Measurements from ENCODE around the gene BHLHA15. TPM values are rescaled to one million over a fixed set of nuclear protein-coding genes. Genes with fewer than 3 reads are reported as not detected.

Gene BHLHA15
- total and polyA plus RNA-seq, 9 of the 15 experiments (the other 6 are each of a cell fraction or from before 2014, with no cell fraction given), result 0.22 to 2.0 (median 1.1) TPM; not detected in 4

DNA sequence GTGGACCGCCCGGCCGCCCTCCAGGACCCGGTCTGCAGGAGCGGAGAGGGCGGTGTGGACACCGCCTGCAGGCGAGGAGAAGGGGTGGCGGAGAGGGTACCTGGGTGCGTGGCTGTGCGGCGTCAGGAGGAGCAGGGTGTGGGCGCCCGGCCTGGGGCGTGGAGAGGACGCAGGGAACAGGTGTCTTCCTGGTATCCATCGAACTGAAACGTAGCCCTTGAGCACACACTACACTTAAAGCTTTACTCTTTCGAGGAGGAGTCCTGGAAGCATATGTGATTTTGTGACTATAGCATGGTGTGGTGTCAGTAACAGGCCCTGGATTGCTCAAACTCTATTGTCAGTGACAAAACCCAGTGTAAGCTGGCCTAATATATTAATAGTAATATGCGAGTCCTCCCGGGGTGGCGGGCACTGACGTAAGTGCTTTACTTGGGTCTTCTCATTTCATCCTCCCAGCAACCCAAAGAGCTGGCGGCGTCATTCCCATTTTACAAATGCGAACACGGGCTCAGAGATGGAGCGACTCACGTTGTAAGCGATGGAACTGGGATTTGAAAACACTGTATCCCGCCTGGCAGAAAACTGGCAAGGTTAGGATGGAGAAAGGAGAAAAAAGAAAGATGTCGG is 41.3 kb downstream of the BHLHA15 start (continued):
- TF ChIP-seq, protein P1, sequence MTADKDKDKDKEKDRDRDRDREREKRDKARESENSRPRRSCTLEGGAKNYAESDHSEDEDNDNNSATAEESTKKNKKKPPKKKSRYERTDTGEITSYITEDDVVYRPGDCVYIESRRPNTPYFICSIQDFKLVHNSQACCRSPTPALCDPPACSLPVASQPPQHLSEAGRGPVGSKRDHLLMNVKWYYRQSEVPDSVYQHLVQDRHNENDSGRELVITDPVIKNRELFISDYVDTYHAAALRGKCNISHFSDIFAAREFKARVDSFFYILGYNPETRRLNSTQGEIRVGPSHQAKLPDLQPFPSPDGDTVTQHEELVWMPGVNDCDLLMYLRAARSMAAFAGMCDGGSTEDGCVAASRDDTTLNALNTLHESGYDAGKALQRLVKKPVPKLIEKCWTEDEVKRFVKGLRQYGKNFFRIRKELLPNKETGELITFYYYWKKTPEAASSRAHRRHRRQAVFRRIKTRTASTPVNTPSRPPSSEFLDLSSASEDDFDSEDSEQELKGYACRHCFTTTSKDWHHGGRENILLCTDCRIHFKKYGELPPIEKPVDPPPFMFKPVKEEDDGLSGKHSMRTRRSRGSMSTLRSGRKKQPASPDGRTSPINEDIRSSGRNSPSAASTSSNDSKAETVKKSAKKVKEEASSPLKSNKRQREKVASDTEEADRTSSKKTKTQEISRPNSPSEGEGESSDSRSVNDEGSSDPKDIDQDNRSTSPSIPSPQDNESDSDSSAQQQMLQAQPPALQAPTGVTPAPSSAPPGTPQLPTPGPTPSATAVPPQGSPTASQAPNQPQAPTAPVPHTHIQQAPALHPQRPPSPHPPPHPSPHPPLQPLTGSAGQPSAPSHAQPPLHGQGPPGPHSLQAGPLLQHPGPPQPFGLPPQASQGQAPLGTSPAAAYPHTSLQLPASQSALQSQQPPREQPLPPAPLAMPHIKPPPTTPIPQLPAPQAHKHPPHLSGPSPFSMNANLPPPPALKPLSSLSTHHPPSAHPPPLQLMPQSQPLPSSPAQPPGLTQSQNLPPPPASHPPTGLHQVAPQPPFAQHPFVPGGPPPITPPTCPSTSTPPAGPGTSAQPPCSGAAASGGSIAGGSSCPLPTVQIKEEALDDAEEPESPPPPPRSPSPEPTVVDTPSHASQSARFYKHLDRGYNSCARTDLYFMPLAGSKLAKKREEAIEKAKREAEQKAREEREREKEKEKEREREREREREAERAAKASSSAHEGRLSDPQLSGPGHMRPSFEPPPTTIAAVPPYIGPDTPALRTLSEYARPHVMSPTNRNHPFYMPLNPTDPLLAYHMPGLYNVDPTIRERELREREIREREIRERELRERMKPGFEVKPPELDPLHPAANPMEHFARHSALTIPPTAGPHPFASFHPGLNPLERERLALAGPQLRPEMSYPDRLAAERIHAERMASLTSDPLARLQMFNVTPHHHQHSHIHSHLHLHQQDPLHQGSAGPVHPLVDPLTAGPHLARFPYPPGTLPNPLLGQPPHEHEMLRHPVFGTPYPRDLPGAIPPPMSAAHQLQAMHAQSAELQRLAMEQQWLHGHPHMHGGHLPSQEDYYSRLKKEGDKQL (CRISPR knock-in tag; IDR thresholded peaks at IDR 0.05; ENCODE audit: borderline replicate concordance), result no peak
- TF ChIP-seq, protein P2, sequence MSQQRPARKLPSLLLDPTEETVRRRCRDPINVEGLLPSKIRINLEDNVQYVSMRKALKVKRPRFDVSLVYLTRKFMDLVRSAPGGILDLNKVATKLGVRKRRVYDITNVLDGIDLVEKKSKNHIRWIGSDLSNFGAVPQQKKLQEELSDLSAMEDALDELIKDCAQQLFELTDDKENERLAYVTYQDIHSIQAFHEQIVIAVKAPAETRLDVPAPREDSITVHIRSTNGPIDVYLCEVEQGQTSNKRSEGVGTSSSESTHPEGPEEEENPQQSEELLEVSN (IDR thresholded peaks at IDR 0.05; ENCODE audit: borderline replicate concordance in 1 of 2, extremely low read depth in 1 of 2, insufficient read depth in 1 of 2, insufficient read length in 1 of 2, low read depth in 1 of 2, low read length in 1 of 2, poor library complexity in 1 of 2, severe bottlenecking in 1 of 2), result peak in 1 of 2 experiments; percentile 46
- no peak for TF ChIP-seq NCOA4 (IDR thresholded peaks at IDR 0.05; ENCODE audit: partially characterized antibody)
- no peak for TF ChIP-seq ADNP (tag; IDR thresholded peaks at IDR 0.05)
- TF ChIP-seq NFIC (IDR thresholded peaks at IDR 0.05), result no peak
- TF ChIP-seq, protein P3, sequence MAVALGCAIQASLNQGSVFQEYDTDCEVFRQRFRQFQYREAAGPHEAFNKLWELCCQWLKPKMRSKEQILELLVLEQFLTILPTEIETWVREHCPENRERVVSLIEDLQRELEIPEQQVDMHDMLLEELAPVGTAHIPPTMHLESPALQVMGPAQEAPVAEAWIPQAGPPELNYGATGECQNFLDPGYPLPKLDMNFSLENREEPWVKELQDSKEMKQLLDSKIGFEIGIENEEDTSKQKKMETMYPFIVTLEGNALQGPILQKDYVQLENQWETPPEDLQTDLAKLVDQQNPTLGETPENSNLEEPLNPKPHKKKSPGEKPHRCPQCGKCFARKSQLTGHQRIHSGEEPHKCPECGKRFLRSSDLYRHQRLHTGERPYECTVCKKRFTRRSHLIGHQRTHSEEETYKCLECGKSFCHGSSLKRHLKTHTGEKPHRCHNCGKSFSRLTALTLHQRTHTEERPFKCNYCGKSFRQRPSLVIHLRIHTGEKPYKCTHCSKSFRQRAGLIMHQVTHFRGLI (CRISPR knock-in tag; IDR thresholded peaks at IDR 0.05), result no peak
- no peak for TF ChIP-seq RB1 (IDR thresholded peaks at IDR 0.05; ENCODE audit: low read depth)
- TF ChIP-seq SMAD1 (IDR thresholded peaks at IDR 0.05; ENCODE audit: low read depth, low read length, partially characterized antibody), result no peak
- no peak for TF ChIP-seq SMC3 (conservative IDR thresholded peaks at IDR 0.05; ENCODE audit: insufficient read depth, low read depth, low read length)
- TF ChIP-seq ZNF780A (CRISPR knock-in tag; IDR thresholded peaks at IDR 0.05), result no peak
- TF ChIP-seq HSF4 (CRISPR knock-in tag; IDR thresholded peaks at IDR 0.05; ENCODE audit: borderline replicate concordance), result no peak
- TF ChIP-seq GABPA (tag; conservative IDR thresholded peaks at IDR 0.05; ENCODE audit: low read depth), result peak; percentile 80
- 0 out of 4 replicates have a peak, but pooled peaks of 1 of the 2 experiments have one; percentile 5 for TF ChIP-seq KDM4B (IDR thresholded peaks at IDR 0.05; ENCODE audit: borderline replicate concordance in 2 of 2, low read depth in 1 of 2)
- TF ChIP-seq ZNF586 (CRISPR knock-in tag; conservative IDR thresholded peaks at IDR 0.05), result no peak
- TF ChIP-seq C11orf30 (IDR thresholded peaks at IDR 0.05; ENCODE audit: low read depth), result no peak
- no peak for TF ChIP-seq KAT2B (IDR thresholded peaks at IDR 0.05; ENCODE audit: low read depth, low read length)
- TF ChIP-seq TEAD1 (CRISPR knock-in tag; IDR thresholded peaks at IDR 0.05), result no peak
- no peak for TF ChIP-seq TBP (optimal IDR thresholded peaks at IDR 0.05; ENCODE audit: low read depth, low read length)
- no peak for TF ChIP-seq ATF1 (CRISPR knock-in tag; IDR thresholded peaks at IDR 0.05)
- TF ChIP-seq ATF1 (tag; IDR thresholded peaks at IDR 0.05), result peak; percentile 73

All from K562 (cell line).